OCI-LY1 (cell line): ENCODE measurements around the gene HSPA13.

Experiments used
- EZH2 ChIP-seq: fragments of 200-600 bp; sonication (generic), shearing (Covaris generic); IDR thresholded peaks from 2 replicates; pipeline ENCODE4 v1.8.0; 2017; ENCODE audit warnings: borderline replicate concordance, mixed run types, mild to moderate bottlenecking, antibody characterized with exemption, low read length, moderate library complexity, mixed read lengths
- TF ChIP-seq, protein P1 (sequence below): fragments of 200-600 bp; sonication (generic), shearing (Covaris generic); IDR thresholded peaks from 2 replicates; pipeline ENCODE4 v1.5.1; 2017; ENCODE audit warnings: mild to moderate bottlenecking, antibody characterized with exemption, low read length, moderate library complexity, mixed read lengths

DNA sequence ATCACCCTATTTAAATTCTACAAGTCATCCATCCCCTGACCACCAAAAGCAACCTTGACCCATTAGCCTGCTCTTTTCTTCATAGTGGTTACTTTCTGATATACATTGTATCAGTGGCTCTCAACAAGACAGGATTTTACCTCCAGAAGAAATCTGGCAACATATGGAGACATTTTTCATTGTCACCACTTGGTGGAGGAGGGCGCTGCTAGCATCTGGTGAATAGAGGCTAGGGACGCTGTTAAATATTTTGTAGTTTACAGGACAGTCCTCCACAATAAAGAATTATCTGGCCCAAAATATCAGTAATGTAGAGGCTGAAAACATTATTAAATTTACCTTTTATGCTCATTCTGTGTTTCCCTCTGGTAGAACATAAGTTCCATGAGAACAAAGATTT is 6.1 kb downstream of the HSPA13 start:
- TF ChIP-seq, protein P1, sequence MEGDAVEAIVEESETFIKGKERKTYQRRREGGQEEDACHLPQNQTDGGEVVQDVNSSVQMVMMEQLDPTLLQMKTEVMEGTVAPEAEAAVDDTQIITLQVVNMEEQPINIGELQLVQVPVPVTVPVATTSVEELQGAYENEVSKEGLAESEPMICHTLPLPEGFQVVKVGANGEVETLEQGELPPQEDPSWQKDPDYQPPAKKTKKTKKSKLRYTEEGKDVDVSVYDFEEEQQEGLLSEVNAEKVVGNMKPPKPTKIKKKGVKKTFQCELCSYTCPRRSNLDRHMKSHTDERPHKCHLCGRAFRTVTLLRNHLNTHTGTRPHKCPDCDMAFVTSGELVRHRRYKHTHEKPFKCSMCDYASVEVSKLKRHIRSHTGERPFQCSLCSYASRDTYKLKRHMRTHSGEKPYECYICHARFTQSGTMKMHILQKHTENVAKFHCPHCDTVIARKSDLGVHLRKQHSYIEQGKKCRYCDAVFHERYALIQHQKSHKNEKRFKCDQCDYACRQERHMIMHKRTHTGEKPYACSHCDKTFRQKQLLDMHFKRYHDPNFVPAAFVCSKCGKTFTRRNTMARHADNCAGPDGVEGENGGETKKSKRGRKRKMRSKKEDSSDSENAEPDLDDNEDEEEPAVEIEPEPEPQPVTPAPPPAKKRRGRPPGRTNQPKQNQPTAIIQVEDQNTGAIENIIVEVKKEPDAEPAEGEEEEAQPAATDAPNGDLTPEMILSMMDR: peak; percentile 39; the same call in 1 of the 2 replicates
- no peak for TF ChIP-seq EZH2
